Duodenal mucosa (tissue), 2 donors: ENCODE data around the gene CDC73.
"Not testable (repeated sequence)": the region's sequence is repeated elsewhere in the genome, so short reads cannot be mapped to it uniquely, and the experiment has no call there.

ENCODE experiments used
- H3K27ac ChIP-seq: one replicate; pipeline ENCODE4 v1.7.0; 2013; ENCODE audit warnings: low read depth, low read length
- H3K27me3 ChIP-seq, 2 donors: one replicate each; pipeline ENCODE4 v1.7.0; 2013; ENCODE audit warnings: low read length in 2 of 2, control low read depth in 1 of 2; ENCODE audit not compliant: insufficient read depth in 2 of 2, control insufficient read depth in 1 of 2
- H3K36me3 ChIP-seq, 2 donors: one replicate each; pipeline ENCODE4 v1.7.0; 2013; ENCODE audit warnings: low read length in 2 of 2, control low read depth in 1 of 2; ENCODE audit not compliant: insufficient read depth in 2 of 2, control insufficient read depth in 1 of 2
- H3K4me1 ChIP-seq, 2 donors: one replicate each; pipeline ENCODE4 v1.7.0; 2013; ENCODE audit warnings: low read length in 2 of 2, control low read depth in 1 of 2; ENCODE audit not compliant: insufficient read depth in 2 of 2, control insufficient read depth in 1 of 2
- H3K4me3 ChIP-seq, 2 donors: one replicate each; pipeline ENCODE4 v1.7.0; 2013; ENCODE audit warnings: low read length in 2 of 2, low read depth in 1 of 2
- H3K9ac ChIP-seq, 2 donors: one replicate each; pipeline ENCODE4 v1.7.0; 2013; ENCODE audit warnings: low read length in 2 of 2, low read depth in 1 of 2
- H3K9me3 ChIP-seq, 2 donors: one replicate each; pipeline ENCODE4 v1.7.0; 2013; ENCODE audit warnings: low read length in 2 of 2, control low read depth in 1 of 2; ENCODE audit not compliant: control insufficient read depth in 1 of 2

Gene CDC73

GRCh38 chr1:193265716-193266115, 143.9 kb downstream of the CDC73 start:
- Histone ChIP-seq H3K9ac (no peak overlapping the region), H3K4me1 (peaks cover 0 to 1% of the 10 kb centered on the region in 2 donors), H3K9me3 (no peaks in the 10 kb centered on the region), H3K4me3 (no peak overlapping the region), H3K36me3 (peaks cover 0 to 5% of the 10 kb centered on the region in 2 donors), H3K27ac (no peak overlapping the region), H3K27me3 (no peaks in the 10 kb centered on the region)

GRCh38 chr1:193266794-193267193, 145.0 kb downstream of the CDC73 start:
- H3K4me1 ChIP-seq, H3K36me3 ChIP-seq, H3K4me3 ChIP-seq, H3K27me3 ChIP-seq, H3K9me3 ChIP-seq, H3K27ac ChIP-seq, H3K9ac ChIP-seq: not testable (repeated sequence)

- no peaks in the 10 kb centered on the region for H3K27me3 ChIP-seq
- H3K9ac ChIP-seq = no peak overlapping the region
- H3K9me3 ChIP-seq = no peaks in the 10 kb centered on the region
- no peak overlapping the region for H3K4me3 ChIP-seq
- no peak overlapping the region for H3K27ac ChIP-seq
- H3K36me3 ChIP-seq = peaks cover 0 to 1% of the 10 kb centered on the region in 2 donors
- H3K4me1 ChIP-seq = no peaks in the 10 kb centered on the region
Observed at GRCh38 chr1:193270996-193271395, 149.2 kb downstream of the CDC73 start.

GRCh38 chr1:193275773-193276172, 153.9 kb downstream of the CDC73 start:
- Histone ChIP-seq H3K4me1 (no peaks in the 10 kb centered on the region), H3K4me3 (no peak overlapping the region), H3K9me3 (no peaks in the 10 kb centered on the region), H3K27me3 (no peaks in the 10 kb centered on the region), H3K9ac (no peak overlapping the region), H3K27ac (no peak overlapping the region), H3K36me3 (no peaks in the 10 kb centered on the region)

- Histone ChIP-seq H3K9me3 (no peaks in the 10 kb centered on the region), H3K9ac (no peak overlapping the region), H3K36me3 (no peaks in the 10 kb centered on the region), H3K27me3 (no peaks in the 10 kb centered on the region), H3K27ac (no peak overlapping the region), H3K4me3 (no peak overlapping the region), H3K4me1 (no peaks in the 10 kb centered on the region)
Observed at GRCh38 chr1:193278968-193279367, 157.1 kb downstream of the CDC73 start.

GRCh38 chr1:193281894-193282293, 160.1 kb downstream of the CDC73 start:
- no peak overlapping the region for H3K4me3 ChIP-seq
- no peaks in the 10 kb centered on the region for H3K36me3 ChIP-seq
- H3K27ac ChIP-seq = no peak overlapping the region
- no peaks in the 10 kb centered on the region for H3K9me3 ChIP-seq
- no peaks in the 10 kb centered on the region for H3K27me3 ChIP-seq
- H3K9ac ChIP-seq = no peak overlapping the region
- no peaks in the 10 kb centered on the region for H3K4me1 ChIP-seq

GRCh38 chr1:193283016-193283415, 161.2 kb downstream of the CDC73 start:
- no peak overlapping the region for H3K9ac ChIP-seq
- no peaks in the 10 kb centered on the region for H3K4me1 ChIP-seq
- no peaks in the 10 kb centered on the region for H3K27me3 ChIP-seq
- no peaks in the 10 kb centered on the region for H3K9me3 ChIP-seq
- H3K36me3 ChIP-seq = no peaks in the 10 kb centered on the region
- H3K4me3 ChIP-seq = no peak overlapping the region
- H3K27ac ChIP-seq = no peak overlapping the region

GRCh38 chr1:193284219-193284618, 162.4 kb downstream of the CDC73 start:
- H3K36me3 ChIP-seq = no peaks in the 10 kb centered on the region
- H3K9me3 ChIP-seq = no peaks in the 10 kb centered on the region
- no peak overlapping the region for H3K4me3 ChIP-seq
- no peak overlapping the region for H3K27ac ChIP-seq
- H3K9ac ChIP-seq = no peak overlapping the region
- H3K27me3 ChIP-seq = no peaks in the 10 kb centered on the region
- H3K4me1 ChIP-seq = no peaks in the 10 kb centered on the region

GRCh38 chr1:193285641-193286040, 163.8 kb downstream of the CDC73 start:
- Histone ChIP-seq H3K27me3 (no peaks in the 10 kb centered on the region), H3K27ac (no peak overlapping the region), H3K4me3 (no peak overlapping the region), H3K36me3 (no peaks in the 10 kb centered on the region), H3K9ac (no peak overlapping the region), H3K9me3 (no peaks in the 10 kb centered on the region), H3K4me1 (no peaks in the 10 kb centered on the region)

- H3K27ac ChIP-seq, H3K9ac ChIP-seq, H3K4me3 ChIP-seq, H3K36me3 ChIP-seq, H3K9me3 ChIP-seq, H3K4me1 ChIP-seq, H3K27me3 ChIP-seq: not testable (repeated sequence)
Observed at GRCh38 chr1:193288548-193289080, 166.8 kb downstream of the CDC73 start.

GRCh38 chr1:193293726-193294125, 171.9 kb downstream of the CDC73 start:
- Histone ChIP-seq H3K4me1 (no peaks in the 10 kb centered on the region), H3K27me3 (no peaks in the 10 kb centered on the region), H3K4me3 (no peak overlapping the region), H3K36me3 (no peaks in the 10 kb centered on the region), H3K9ac (no peak overlapping the region), H3K27ac (no peak overlapping the region), H3K9me3 (peaks cover 0 to 3% of the 10 kb centered on the region in 2 donors)
